ENCODE data around the gene ANKAR.

GRCh38 chr2:189660803-189661147 lies 13.7 kb upstream of the ANKAR start:
- TF ChIP-seq CTCF (conservative IDR thresholded peaks at IDR 0.05; ENCODE audit: low read depth, low read length) (no peak), EZH2 (IDR thresholded peaks at IDR 0.05; ENCODE audit: borderline replicate concordance, low read depth, low read length, poor library complexity, severe bottlenecking) (no peak)
